Loucy (cell line): ENCODE measurements around the gene UBAC2.
A peak's percentile ranks its signal among the peaks of the same experiment; 100 is the strongest.
"Not testable (repeated sequence)": the region's sequence is repeated elsewhere in the genome, so short reads cannot be mapped to it uniquely, and the experiment has no call there.

Source experiments
- H2AFZ ChIP-seq: fragments of 200-600 bp; sonication (generic); 2 replicates; pipeline ENCODE4 v1.6.0; 2016; ENCODE audit warnings: antibody characterized with exemption, mild to moderate bottlenecking, low read length, moderate library complexity
- H3F3A ChIP-seq: fragments of 200-600 bp; 2 replicates; pipeline ENCODE4 v1.6.0; 2016; ENCODE audit warnings: antibody characterized with exemption, low read depth, mild to moderate bottlenecking
- H3K27me3 ChIP-seq: fragments of 200-600 bp; sonication (generic); 2 replicates; pipeline ENCODE4 v1.6.1; 2014; ENCODE audit warnings: low read length, mild to moderate bottlenecking; ENCODE audit not compliant: insufficient read depth, poor library complexity, severe bottlenecking
- H3K36me3 ChIP-seq: fragments of 200-600 bp; sonication (generic); 2 replicates; pipeline ENCODE4 v1.6.1; 2016; ENCODE audit warnings: low read length; ENCODE audit not compliant: insufficient read depth
- H3K4me1 ChIP-seq: fragments of 200-600 bp; sonication (generic); 2 replicates; pipeline ENCODE4 v1.5.1; 2014; ENCODE audit warnings: low read length, mild to moderate bottlenecking; ENCODE audit not compliant: insufficient read depth, poor library complexity, severe bottlenecking
- H3K4me2 ChIP-seq: fragments of 200-600 bp; sonication (generic); 2 replicates; pipeline ENCODE4 v1.6.0; 2014; ENCODE audit warnings: antibody characterized with exemption, low read length, low read depth, mild to moderate bottlenecking; ENCODE audit not compliant: poor library complexity, severe bottlenecking
- H3K4me3 ChIP-seq: fragments of 200-600 bp; sonication (generic); 2 replicates; pipeline ENCODE4 v1.5.1; 2014; ENCODE audit warnings: low read length, mild to moderate bottlenecking, mixed read lengths; ENCODE audit not compliant: poor library complexity, severe bottlenecking
- H3K79me2 ChIP-seq: fragments of 200-600 bp; sonication (generic); 2 replicates; pipeline ENCODE4 v1.6.1; 2014; ENCODE audit warnings: low read length; ENCODE audit not compliant: insufficient read depth
- H3K9ac ChIP-seq: fragments of 200-600 bp; sonication (generic); 2 replicates; pipeline ENCODE4 v1.6.0; 2014; ENCODE audit warnings: mild to moderate bottlenecking, low read depth, low read length, moderate library complexity; ENCODE audit not compliant: poor library complexity, severe bottlenecking
- H3K9me2 ChIP-seq: fragments of 200-600 bp; sonication (generic); replicated peaks from 2 replicates; pipeline ENCODE4 v1.6.1; 2016; ENCODE audit warnings: low read depth, low read length, mixed read lengths
- H3K9me3 ChIP-seq: fragments of 200-600 bp; sonication (generic); 2 replicates; pipeline ENCODE4 v1.6.1; 2014; ENCODE audit warnings: mild to moderate bottlenecking, antibody characterized with exemption, low read length, low read depth; ENCODE audit not compliant: insufficient read depth
- H4K20me1 ChIP-seq: fragments of 200-600 bp; sonication (generic); 2 replicates; pipeline ENCODE4 v1.6.0; 2014; ENCODE audit warnings: antibody characterized with exemption, low read length, mild to moderate bottlenecking; ENCODE audit not compliant: insufficient read depth, poor library complexity, severe bottlenecking
- CTCF ChIP-seq: fragments of 200-600 bp; sonication (generic); conservative IDR thresholded peaks from 2 replicates; pipeline ENCODE4 v1.5.1; 2014; ENCODE audit warnings: mild to moderate bottlenecking, antibody characterized with exemption, low read length
- EZH2phosphoT487 ChIP-seq: fragments of 200-600 bp; IDR thresholded peaks from 2 replicates; pipeline ENCODE4 v1.6.1; 2018; ENCODE audit warnings: antibody characterized with exemption, mild to moderate bottlenecking, moderate library complexity, borderline replicate concordance

UBAC2 gene

GRCh38 chr13:99386495-99386894 is 185.8 kb downstream of the UBAC2 start:
- H3F3A ChIP-seq: no peaks in the 10 kb centered on the region
- peaks cover 5% of the 10 kb centered on the region for H3K4me1 ChIP-seq
- TF ChIP-seq EZH2phosphoT487 (no peak), CTCF (no peak)
- no peaks in the 10 kb centered on the region for H4K20me1 ChIP-seq
- H3K4me2 ChIP-seq: no peak overlapping the region
- H3K4me3 ChIP-seq: no peak overlapping the region
- H2AFZ ChIP-seq: no peak overlapping the region
- H3K27me3 ChIP-seq: no peaks in the 10 kb centered on the region
- H3K79me2 ChIP-seq: no peaks in the 10 kb centered on the region
- H3K9me2 ChIP-seq: no peaks in the 10 kb centered on the region
- peaks cover 18% of the 10 kb centered on the region; the same call in 1 of the 2 replicates for H3K36me3 ChIP-seq
- no peak overlapping the region for H3K9ac ChIP-seq
- H3K9me3 ChIP-seq: no peaks in the 10 kb centered on the region

- Histone ChIP-seq H3K4me3 (no peak overlapping the region), H3K9me2 (no peaks in the 10 kb centered on the region), H3K79me2 (no peaks in the 10 kb centered on the region), H3K4me2 (no peak overlapping the region), H2AFZ (no peak overlapping the region), H3K9ac (no peak overlapping the region), H3K4me1 (peaks cover 5% of the 10 kb centered on the region), H3F3A (no peaks in the 10 kb centered on the region), H3K9me3 (no peaks in the 10 kb centered on the region), H4K20me1 (no peaks in the 10 kb centered on the region), H3K27me3 (no peaks in the 10 kb centered on the region), H3K36me3 (peaks cover 18% of the 10 kb centered on the region; the same call in 1 of the 2 replicates)
- TF ChIP-seq EZH2phosphoT487: no peak
- peak; percentile 99 for TF ChIP-seq CTCF
Observed at GRCh38 chr13:99386911-99387788, 186.5 kb downstream of the UBAC2 start.

- H3K9me3 ChIP-seq: no peaks in the 10 kb centered on the region
- H3K36me3 ChIP-seq: peaks cover 18% of the 10 kb centered on the region; the same call in 1 of the 2 replicates
- H3K9me2 ChIP-seq: no peaks in the 10 kb centered on the region
- no peak overlapping the region for H3K9ac ChIP-seq
- H3K4me1 ChIP-seq: no peaks in the 10 kb centered on the region
- no peaks in the 10 kb centered on the region for H4K20me1 ChIP-seq
- no peaks in the 10 kb centered on the region for H3K27me3 ChIP-seq
- H3K79me2 ChIP-seq: no peaks in the 10 kb centered on the region
- TF ChIP-seq EZH2phosphoT487 (no peak), CTCF (no peak)
- no peak overlapping the region for H3K4me2 ChIP-seq
- no peak overlapping the region for H3K4me3 ChIP-seq
- H3F3A ChIP-seq: no peaks in the 10 kb centered on the region
- no peak overlapping the region for H2AFZ ChIP-seq
Observed at GRCh38 chr13:99388334-99388923, 187.8 kb downstream of the UBAC2 start.

- not testable (repeated sequence) for H3K9me2 ChIP-seq, H2AFZ ChIP-seq, H3K4me2 ChIP-seq, H3K9ac ChIP-seq, H3K4me3 ChIP-seq, H3F3A ChIP-seq, H3K9me3 ChIP-seq, H3K4me1 ChIP-seq, H3K79me2 ChIP-seq, H3K27me3 ChIP-seq, H4K20me1 ChIP-seq
- peaks cover 18% of the 10 kb centered on the region; the same call in 1 of the 2 replicates for H3K36me3 ChIP-seq
Observed at GRCh38 chr13:99389094-99389493, 188.4 kb downstream of the UBAC2 start.
